Liver (tissue), 9 donors: ENCODE data around the gene CEACAM18. TPM values are rescaled to one million over a fixed set of nuclear protein-coding genes. Genes with fewer than 3 reads are reported as not detected.

Experiments used
- DNase-seq: peaks from one replicate; pipeline ENCODE4 v3.0.0-alpha.2; 2017; ENCODE audit warnings: low spot score
- H3K27ac ChIP-seq, 2 donors: one replicate each; pipeline ENCODE4 v1.7.0; 2013; ENCODE audit warnings: inconsistent platforms in 2 of 2, low read length in 2 of 2, control low read depth in 1 of 2, low read depth in 1 of 2, mild to moderate bottlenecking in 1 of 2
- H3K27me3 ChIP-seq, 4 donors: one replicate each; pipeline versions ENCODE4 v1.6.1 to v1.7.0; 2013; ENCODE audit warnings: low read length in 3 of 4, inconsistent platforms in 1 of 4, mild to moderate bottlenecking in 1 of 4, moderate library complexity in 1 of 4; ENCODE audit not compliant: control insufficient read depth in 4 of 4, insufficient read depth in 4 of 4
- H3K36me3 ChIP-seq, 4 donors: one replicate each; pipeline versions ENCODE4 v1.6.1 to v1.7.0; 2013; ENCODE audit warnings: low read length in 3 of 4, mild to moderate bottlenecking in 3 of 4, low read depth in 1 of 4, moderate library complexity in 1 of 4; ENCODE audit not compliant: control insufficient read depth in 4 of 4, insufficient read depth in 3 of 4
- H3K4me1 ChIP-seq, 4 donors: one replicate each; pipeline versions ENCODE4 v1.6.1 to v1.7.0; 2013; ENCODE audit warnings: low read length in 3 of 4, mild to moderate bottlenecking in 3 of 4, moderate library complexity in 1 of 4; ENCODE audit not compliant: control insufficient read depth in 4 of 4, insufficient read depth in 4 of 4
- H3K4me3 ChIP-seq, 3 donors: one replicate each; pipeline versions ENCODE4 v1.6.1 to v1.7.0; 2013; ENCODE audit warnings: low read length in 3 of 3, control low read depth in 1 of 3, low read depth in 1 of 3, mild to moderate bottlenecking in 1 of 3
- H3K9ac ChIP-seq, 2 donors: one replicate each; pipeline ENCODE4 v1.7.0; 2013; ENCODE audit warnings: low read length in 2 of 2, mild to moderate bottlenecking in 2 of 2, moderate library complexity in 2 of 2, control low read depth in 1 of 2, low read depth in 1 of 2
- H3K9me3 ChIP-seq, 4 donors: one replicate each; pipeline versions ENCODE4 v1.6.1 to v1.7.0; 2013; ENCODE audit warnings: low read length in 3 of 4; ENCODE audit not compliant: control insufficient read depth in 4 of 4
- ATF3 ChIP-seq: IDR thresholded peaks from 2 replicates; pipeline ENCODE4 v1.6.1; 2016; ENCODE audit warnings: antibody characterized with exemption
- FOXA1 ChIP-seq: IDR thresholded peaks from 2 replicates; pipeline ENCODE4 v1.6.1; 2016; ENCODE audit warnings: antibody characterized with exemption
- FOXA2 ChIP-seq: IDR thresholded peaks from 2 replicates; pipeline ENCODE4 v1.6.1; 2016; ENCODE audit warnings: antibody characterized with exemption
- GABPA ChIP-seq, 2 donors: IDR thresholded peaks in 1 of 2; conservative IDR thresholded peaks in 1 of 2; 2 replicates each; pipeline ENCODE4 v1.6.1; 2016; ENCODE audit warnings: antibody characterized with exemption in 2 of 2, mild to moderate bottlenecking in 1 of 2, moderate library complexity in 1 of 2
- HNF4A ChIP-seq, 2 donors: conservative IDR thresholded peaks; 2 replicates each; pipeline ENCODE4 v1.6.1; 2016; ENCODE audit warnings: antibody characterized with exemption in 2 of 2, mild to moderate bottlenecking in 2 of 2
- HNF4G ChIP-seq: IDR thresholded peaks from 2 replicates; pipeline ENCODE4 v1.6.1; 2016; ENCODE audit warnings: antibody characterized with exemption
- JUND ChIP-seq, 2 donors: IDR thresholded peaks; 2 replicates each; pipeline ENCODE4 v1.6.1; 2016; ENCODE audit warnings: antibody characterized with exemption in 2 of 2
- NR2F2 ChIP-seq: IDR thresholded peaks from 2 replicates; pipeline ENCODE4 v1.6.1; 2016; ENCODE audit warnings: antibody characterized with exemption
- RAD21 ChIP-seq, 2 donors: IDR thresholded peaks; 2 replicates each; pipeline ENCODE4 v1.6.1; 2016; ENCODE audit warnings: antibody characterized with exemption in 2 of 2, mild to moderate bottlenecking in 2 of 2
- RXRA ChIP-seq, 2 donors: IDR thresholded peaks; 2 replicates each; pipeline ENCODE4 v1.6.1; 2017 to 2018; ENCODE audit warnings: antibody characterized with exemption in 2 of 2, mild to moderate bottlenecking in 1 of 2
- SP1 ChIP-seq: IDR thresholded peaks from 2 replicates; pipeline ENCODE4 v1.6.1; 2018; ENCODE audit warnings: antibody characterized with exemption, mild to moderate bottlenecking
- TAF1 ChIP-seq: conservative IDR thresholded peaks from 2 replicates; pipeline ENCODE4 v1.6.1; 2016; ENCODE audit warnings: antibody characterized with exemption, mild to moderate bottlenecking
- YY1 ChIP-seq: IDR thresholded peaks from 2 replicates; pipeline ENCODE4 v1.6.1; 2016; ENCODE audit warnings: antibody characterized with exemption, mild to moderate bottlenecking
- ZBTB33 ChIP-seq: IDR thresholded peaks from 2 replicates; pipeline ENCODE4 v1.6.1; 2016; ENCODE audit warnings: antibody characterized with exemption
- WGBS: extraction: QIAGEN DNeasy Blood & Tissue Kit; methylation state at CpG from one replicate; pipeline ENCODE4 v1.1.7; 2013; 5-methylcytosine and 5-hydroxymethylcytosine counted together
- polyA plus RNA-seq, 2 donors: library from polyadenylated mRNA; stranded (reverse) in 1 of 2; unstranded in 1 of 2; fragments of 200-250 nt in 1 of 2; fragments of >200 nt in 1 of 2; fragmentation: Nextera tagmentation in 1 of 2; extraction: Ambion mirVana in 1 of 2; gene quantifications; one replicate each; pipeline versions ENCODE4 v1.2.1 to v1.2.3, GENCODE V29; 2013 to 2015
- total RNA-seq, 2 donors: library from RNA; depleted of rRNA; stranded (reverse); fragments of >200 nt; gene quantifications; one replicate each; pipeline ENCODE4 v1.2.3, GENCODE V29; 2014
- TF ChIP-seq, protein P1 (sequence below): IDR thresholded peaks from 2 replicates; pipeline ENCODE4 v1.6.1; 2016; ENCODE audit warnings: antibody characterized with exemption
- donor health status: healthy.
- donor health status: healthy.
- donor health status: healthy.
- donor health status: healthy.
- donor health status: healthy.

The CEACAM18 gene
- total and polyA plus RNA-seq, 4 donors: not detected

DNA sequence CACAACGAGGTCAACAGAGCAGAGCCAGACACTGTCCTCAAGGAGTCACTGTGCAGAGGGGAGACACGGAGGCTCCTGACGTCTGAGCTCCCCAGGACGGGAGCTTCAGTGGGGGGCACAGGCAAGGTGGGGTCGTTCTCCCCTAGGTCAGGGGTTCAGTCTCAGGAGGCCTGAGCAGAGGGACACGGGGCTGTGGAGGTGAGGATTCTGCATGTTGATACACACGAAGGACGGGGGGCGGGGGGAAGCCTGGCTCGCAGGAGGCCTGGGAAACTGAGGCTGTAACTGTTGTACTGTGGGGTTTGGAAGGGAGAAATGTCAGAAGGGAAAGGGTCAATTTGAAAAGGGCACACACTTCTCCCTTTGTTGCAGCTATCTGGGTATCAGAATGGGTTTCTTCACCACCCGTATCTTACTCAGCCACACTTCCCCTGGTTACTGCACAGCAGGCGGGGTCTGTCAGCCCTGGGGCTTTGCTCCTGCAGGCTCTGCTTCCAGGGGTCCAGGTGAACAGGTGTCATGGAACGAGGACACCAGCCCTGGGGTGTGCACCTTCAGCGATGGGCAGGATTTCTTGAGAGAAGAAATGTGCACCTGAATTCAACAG, 19.3 kb upstream of the CEACAM18 start:
- 76% methylated on average over 14 of the region's 14 CpGs for WGBS
- no peak overlapping the region for H3K9ac ChIP-seq
- no peak overlapping the region for H3K4me3 ChIP-seq
- H3K9me3 ChIP-seq: no peaks in the 10 kb centered on the region
- H3K27ac ChIP-seq: no peak overlapping the region
- no peaks in the 10 kb centered on the region for H3K27me3 ChIP-seq
- no peak for DNase-seq
- H3K4me1 ChIP-seq: peaks cover 0 to 8% (median 0%) of the 10 kb centered on the region in 4 donors
- TF ChIP-seq RAD21 (IDR thresholded peaks at IDR 0.05): no peak
- TF ChIP-seq JUND (IDR thresholded peaks at IDR 0.05): no peak
- no peak for TF ChIP-seq FOXA2
- no peak for TF ChIP-seq NR2F2
- TF ChIP-seq HNF4G: no peak
- TF ChIP-seq, protein P1, sequence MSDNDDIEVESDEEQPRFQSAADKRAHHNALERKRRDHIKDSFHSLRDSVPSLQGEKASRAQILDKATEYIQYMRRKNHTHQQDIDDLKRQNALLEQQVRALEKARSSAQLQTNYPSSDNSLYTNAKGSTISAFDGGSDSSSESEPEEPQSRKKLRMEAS: no peak
- TF ChIP-seq HNF4A (conservative IDR thresholded peaks at IDR 0.05): no peak
- no peak for TF ChIP-seq FOXA1
- no peak for TF ChIP-seq SP1
- TF ChIP-seq ATF3: no peak
- no peak for TF ChIP-seq ZBTB33
- no peak for TF ChIP-seq GABPA (IDR thresholded peaks at IDR 0.05 in 1 of 2, conservative IDR thresholded peaks at IDR 0.05 in 1 of 2)
- TF ChIP-seq YY1: no peak
- no peak for TF ChIP-seq TAF1
- no peaks in the 10 kb centered on the region for H3K36me3 ChIP-seq

DNA sequence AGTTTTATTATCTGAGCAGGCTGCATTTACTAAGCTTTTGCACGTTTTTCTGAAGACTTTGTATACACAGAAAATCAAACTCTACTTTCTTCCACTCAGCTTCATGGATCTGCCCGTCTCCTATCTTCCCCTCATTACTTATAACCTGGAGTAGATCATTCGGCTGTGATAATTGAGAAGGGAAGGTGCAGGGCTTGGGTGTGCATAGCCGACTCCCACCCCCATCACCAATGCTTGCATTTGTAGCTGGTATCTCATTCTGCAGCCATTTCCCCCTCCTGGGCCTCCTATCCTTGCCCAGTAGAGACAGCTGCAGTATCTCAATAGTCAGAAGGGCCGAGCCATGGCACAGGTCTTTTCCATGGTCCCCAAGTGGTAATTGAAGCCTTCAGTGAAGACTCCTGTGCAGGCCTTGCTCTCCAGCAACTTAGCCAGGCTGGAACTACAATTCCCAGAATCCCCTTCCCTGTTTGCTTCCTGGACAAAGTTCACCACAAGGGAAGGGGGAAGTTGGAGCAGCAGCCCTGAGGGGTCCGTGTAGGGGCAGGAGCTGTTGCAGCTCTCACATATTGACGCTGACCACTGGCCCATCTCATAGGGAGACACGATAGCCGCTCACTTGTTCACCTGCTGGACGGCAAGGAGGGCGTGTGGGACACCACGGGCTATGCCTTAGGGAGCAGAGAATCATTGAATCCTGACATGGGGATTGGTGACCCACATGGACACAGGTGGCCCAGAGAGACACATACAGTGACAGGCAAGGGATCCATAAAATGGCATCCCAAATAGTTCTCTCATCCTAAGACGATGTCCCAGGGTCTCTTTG, 18.0 kb upstream of the CEACAM18 start:
- TF ChIP-seq RAD21 (IDR thresholded peaks at IDR 0.05): no peak
- TF ChIP-seq HNF4A (conservative IDR thresholded peaks at IDR 0.05): peak in 1 of 2 donors; percentile 15
- Histone ChIP-seq H3K27ac (no peak overlapping the region), H3K9me3 (no peaks in the 10 kb centered on the region), H3K27me3 (no peaks in the 10 kb centered on the region), H3K9ac (no peak overlapping the region), H3K4me1 (peaks cover 0 to 8% (median 0%) of the 10 kb centered on the region in 4 donors), H3K4me3 (peak overlapping the region in 1 of 3 donors; percentile 40), H3K36me3 (no peaks in the 10 kb centered on the region)
- WGBS: 57% methylated on average over 13 of the region's 13 CpGs
- no peak for DNase-seq

- H3K36me3 ChIP-seq: no peaks in the 10 kb centered on the region
- TF ChIP-seq HNF4G: no peak
- no peak for TF ChIP-seq FOXA2
- TF ChIP-seq RXRA (IDR thresholded peaks at IDR 0.05): no peak
- TF ChIP-seq RAD21 (IDR thresholded peaks at IDR 0.05): no peak
- H3K27ac ChIP-seq: no peak overlapping the region
- no peak overlapping the region for H3K4me3 ChIP-seq
- DNase-seq: no peak
- peaks cover 0 to 8% (median 0%) of the 10 kb centered on the region in 4 donors for H3K4me1 ChIP-seq
- H3K9me3 ChIP-seq: no peaks in the 10 kb centered on the region
- H3K9ac ChIP-seq: no peak overlapping the region
- WGBS: 64% methylated on average over 8 of the region's 8 CpGs
- no peaks in the 10 kb centered on the region for H3K27me3 ChIP-seq
Observed at GRCh38 chr19:51461723-51462161, 16.6 kb upstream of the CEACAM18 start.
